K562 (cell line): ENCODE results near the gene FPR1. TPM values are rescaled to one million over a fixed set of nuclear protein-coding genes. Genes with fewer than 3 reads are reported as not detected.

Source experiments
- ATAC-seq: fragments of 200-7000 bp; cut with Tn5 transposase; 3 replicates; pipeline ENCODE4 v1.9.1; 2020; ENCODE audit warnings: moderate library complexity
- BruUV-seq: library from RNA; stranded (reverse); fragments of 400-500 nt; replicated peaks from 2 replicates; lab custom pipeline; 2021; lab: Mats Ljungman, UMichigan
- CTCF ChIA-PET: fragments of 300-600 bp; formaldehyde crosslinking; extraction: SDS; loops from one replicate; lab custom pipeline; 2021; ENCODE audit warnings: low intra/inter-chr PET ratio; lab: Yijun Ruan, JAX
- POLR2A ChIA-PET: fragments of 300-600, 350-650 bp; sonication (Branson Sonifier 250); formaldehyde crosslinking; extraction: SDS; loops from one replicate; lab custom pipeline; 2021; ENCODE audit warnings: antibody characterized with exemption, inconsistent platforms; lab: Yijun Ruan, JAX
- DNase-seq, 4 experiments: peaks; one replicate each; pipeline versions ENCODE4 v3.0.0 to v3.0.0-alpha.2; 2011 to 2018; ENCODE audit warnings: low spot score in 3 of 4, mixed read lengths in 3 of 4; ENCODE audit errors: extremely low read depth in 1 of 4
- FAIRE-seq: peaks from 2 replicates; lab custom pipeline; 2011; peaks lifted over from hg19 to GRCh38; lab: Jason Lieb, UNC
- H2AFZ ChIP-seq: 2 replicates; pipeline ENCODE4 v1.6.0; 2011; ENCODE audit warnings: low read depth, low read length, control low read depth, inconsistent platforms
- H3K27ac ChIP-seq: fragments of 200-600 bp; 3 replicates; pipeline ENCODE4 v1.8.0; 2011; ENCODE audit warnings: low read depth, mild to moderate bottlenecking, control low read depth, inconsistent platforms, low read length, moderate library complexity, mixed read lengths; ENCODE audit errors: extremely low read depth
- H3K27me3 ChIP-seq, 2 experiments: fragments of 300-600 bp in 1 of 2; 2 replicates in 1 of 2; 3 replicates in 1 of 2; pipeline versions ENCODE4 v1.6.0 to v1.8.0; 2011; ENCODE audit warnings: inconsistent platforms in 2 of 2, low read length in 2 of 2, mild to moderate bottlenecking in 1 of 2, mixed read lengths in 1 of 2, moderate library complexity in 1 of 2; ENCODE audit not compliant: control insufficient read depth in 2 of 2, insufficient read depth in 2 of 2
- H3K36me3 ChIP-seq: fragments of 300-600 bp; 3 replicates; pipeline ENCODE4 v1.8.0; 2011; ENCODE audit warnings: mild to moderate bottlenecking, low read length, inconsistent platforms; ENCODE audit not compliant: control insufficient read depth, insufficient read depth
- H3K4me1 ChIP-seq, 2 experiments: fragments of 200-600 bp in 1 of 2; replicated peaks in 1 of 2; 2 replicates in 1 of 2; 3 replicates in 1 of 2; pipeline versions ENCODE4 v1.5.1 to v1.8.0; 2011; ENCODE audit warnings: inconsistent platforms in 2 of 2, low read length in 2 of 2, mild to moderate bottlenecking in 1 of 2, mixed read lengths in 1 of 2, moderate library complexity in 1 of 2; ENCODE audit not compliant: control insufficient read depth in 2 of 2, insufficient read depth in 2 of 2
- H3K4me2 ChIP-seq: 2 replicates; pipeline ENCODE4 v1.6.1; 2011; ENCODE audit warnings: low read length, control low read depth, inconsistent platforms, mixed read lengths; ENCODE audit not compliant: insufficient read depth
- H3K4me3 ChIP-seq: fragments of 200-600 bp; sonication (generic), shearing (Covaris generic); 2 replicates; pipeline ENCODE4 v1.5.1; 2016; ENCODE audit warnings: control low read depth, inconsistent platforms
- H3K79me2 ChIP-seq: fragments of 200-600 bp; 3 replicates; pipeline ENCODE4 v1.8.0; 2011; ENCODE audit warnings: low read length, inconsistent platforms; ENCODE audit not compliant: control insufficient read depth, insufficient read depth
- H3K9ac ChIP-seq, 2 experiments: 2 replicates each; pipeline versions ENCODE4 v1.6.0 to v1.6.1; 2011; ENCODE audit warnings: low read depth in 2 of 2, low read length in 2 of 2, control low read depth in 1 of 2, inconsistent platforms in 1 of 2, mild to moderate bottlenecking in 1 of 2, mixed read lengths in 1 of 2; ENCODE audit not compliant: insufficient read depth in 1 of 2
- H3K9me1 ChIP-seq: one replicate; pipeline ENCODE4 v1.6.0; 2011; ENCODE audit warnings: inconsistent platforms, mild to moderate bottlenecking, low read length, moderate library complexity; ENCODE audit not compliant: control insufficient read depth, insufficient read depth
- H3K9me3 ChIP-seq: replicated peaks from 2 replicates; pipeline ENCODE4 v1.5.1; 2011; ENCODE audit warnings: low read depth, low read length, inconsistent platforms; ENCODE audit not compliant: control insufficient read depth, insufficient read depth
- H4K20me1 ChIP-seq: replicated peaks from 2 replicates; pipeline ENCODE4 v1.6.1; 2011; ENCODE audit warnings: low read length, inconsistent platforms, mixed read lengths; ENCODE audit not compliant: control insufficient read depth, insufficient read depth
- ARNT ChIP-seq, 2 experiments: fragments of 450-650 bp; IDR thresholded peaks; 2 replicates each; pipeline ENCODE4 v1.6.1; 2016; ENCODE audit warnings: mild to moderate bottlenecking in 1 of 2
- BCOR ChIP-seq: fragments of 450-650 bp; IDR thresholded peaks from 2 replicates; pipeline ENCODE4 v1.6.1; 2016
- BMI1 ChIP-seq: fragments of 150-350 bp; IDR thresholded peaks from 2 replicates; pipeline ENCODE4 v1.6.1; 2014; ENCODE audit warnings: low read length
- CBFA2T3 ChIP-seq: fragments of 450-650 bp; IDR thresholded peaks from 2 replicates; pipeline ENCODE4 v1.6.1; 2017
- CBX5 ChIP-seq: IDR thresholded peaks from 2 replicates; pipeline ENCODE4 v1.6.1; 2014; ENCODE audit warnings: low read depth, borderline replicate concordance
- CREB5 ChIP-seq: fragments of 250-450 bp; sonication (Bioruptor Pico); IDR thresholded peaks from 2 replicates; pipeline ENCODE4 v1.5.0; 2020; ENCODE audit warnings: mild to moderate bottlenecking
- E2F4 ChIP-seq: sonication (generic); formaldehyde crosslinking; IDR thresholded peaks from 2 replicates; pipeline ENCODE4 v1.8.0; 2022; ENCODE audit warnings: mild to moderate bottlenecking, low read depth, missing genetic modification reagents
- FOXM1 ChIP-seq, 2 experiments: fragments of 450-650 bp in 1 of 2; sonication (generic) in 1 of 2; formaldehyde crosslinking in 1 of 2; IDR thresholded peaks; 2 replicates each; pipeline versions ENCODE4 v1.6.1 to v1.9.0; 2017 to 2022; ENCODE audit warnings: low read depth in 2 of 2, mild to moderate bottlenecking in 2 of 2, missing genetic modification reagents in 1 of 2, moderate library complexity in 1 of 2
- HNRNPK ChIP-seq: fragments of 200-400 bp; formaldehyde crosslinking; IDR thresholded peaks from one replicate; pipeline ENCODE4 v1.6.1; 2018; ENCODE audit warnings: mild to moderate bottlenecking, low read depth, low read length; ENCODE audit not compliant: poor library complexity, severe bottlenecking
- KDM1A ChIP-seq, 2 experiments: fragments of 450-650 bp; IDR thresholded peaks; 2 replicates each; pipeline ENCODE4 v1.6.1; 2016; ENCODE audit warnings: mild to moderate bottlenecking in 2 of 2
- L3MBTL2 ChIP-seq: fragments of 450-650 bp; IDR thresholded peaks from 2 replicates; pipeline ENCODE4 v1.6.1; 2016; ENCODE audit warnings: mild to moderate bottlenecking, moderate library complexity
- MLLT1 ChIP-seq, 2 experiments: fragments of 450-650 bp; IDR thresholded peaks; 2 replicates each; pipeline ENCODE4 v1.6.1; 2016
- MTA3 ChIP-seq: fragments of 450-650 bp; formaldehyde crosslinking; IDR thresholded peaks from 2 replicates; pipeline ENCODE4 v1.6.1; 2017; ENCODE audit warnings: mild to moderate bottlenecking, borderline replicate concordance
- NFIC ChIP-seq: fragments of 450-650 bp; IDR thresholded peaks from 2 replicates; pipeline ENCODE4 v1.6.1; 2017; ENCODE audit warnings: mild to moderate bottlenecking, inconsistent platforms
- SAP30 ChIP-seq: fragments of 200-600 bp; sonication (generic); IDR thresholded peaks from 2 replicates; pipeline ENCODE4 v1.6.1; 2012; ENCODE audit warnings: borderline replicate concordance, low read depth, mild to moderate bottlenecking, moderate library complexity, low read length, control low read depth, inconsistent platforms; ENCODE audit not compliant: insufficient read depth, poor library complexity, severe bottlenecking
- SMARCA5 ChIP-seq: fragments of 450-650 bp; IDR thresholded peaks from 2 replicates; pipeline ENCODE4 v1.6.1; 2016
- SNRNP70 ChIP-seq: fragments of 200-400 bp; formaldehyde crosslinking; optimal IDR thresholded peaks from 2 replicates; pipeline ENCODE3; 2017; ENCODE audit warnings: low read depth, low read length
- ZBTB7A ChIP-seq: IDR thresholded peaks from 2 replicates; pipeline ENCODE4 v1.6.1; 2011; ENCODE audit warnings: low read depth, mild to moderate bottlenecking, low read length, moderate library complexity, borderline replicate concordance; ENCODE audit not compliant: control insufficient read depth
- ZFP36 ChIP-seq: fragments of 150-350 bp; IDR thresholded peaks from 2 replicates; pipeline ENCODE4 v1.6.1; 2018; ENCODE audit warnings: low read length, low read depth; ENCODE audit not compliant: partially characterized antibody
- ZNF696 ChIP-seq: fragments of 250-450 bp; sonication (Bioruptor Pico); conservative IDR thresholded peaks from 2 replicates; pipeline ENCODE4 v1.4.0; 2020; ENCODE audit warnings: mild to moderate bottlenecking, moderate library complexity
- WGBS: fragments of 100-300 bp; shearing (Covaris generic); methylation state at CpG from one replicate; pipeline ENCODE4 v1.1.6; 2016; ENCODE audit warnings: low coverage, mixed read lengths; ENCODE audit not compliant: insufficient coverage; ENCODE audit errors: missing lambda C conversion rate; 5-methylcytosine and 5-hydroxymethylcytosine counted together
- in situ Hi-C: fragments of 300-500 bp; cut with MboI; formaldehyde crosslinking; loops from 4 replicates; pipeline ENCODE4 v1.15.0; 2018; ENCODE audit warnings: inconsistent platforms, mixed read lengths
- intact Hi-C: fragments of 100-400 bp; cut with micrococcal nuclease; formaldehyde crosslinking; loops from 2 replicates; pipeline ENCODE4 v1.14.2; 2022
- polyA plus RNA-seq, 8 experiments: library from polyadenylated mRNA; depleted of rRNA in 4 of 8; stranded (reverse) in 5 of 8; unstranded in 3 of 8; fragments of >200 nt; fragmentation: Nextera tagmentation in 2 of 8; fragmentation: Illumina TruSeq in 1 of 8; extraction: Ambion mirVana in 2 of 8; extraction: Trizol in 1 of 8; gene quantifications; 2 replicates each; pipeline versions ENCODE4 v1.2.1 to v1.2.3, GENCODE V29; 2011 to 2014; ENCODE audit warnings: inconsistent platforms in 1 of 8, missing spikeins in 1 of 8
- total RNA-seq, 7 experiments: library from RNA; depleted of rRNA in 6 of 7; stranded (reverse); fragments of >200 nt in 6 of 7; fragmentation: Illumina TruSeq in 2 of 7; extraction: Trizol in 2 of 7; gene quantifications; 2 replicates each; pipeline versions ENCODE4 v1.2.1 to v1.2.3, GENCODE V29; 2011 to 2021; ENCODE audit warnings: low replicate concordance in 1 of 7

Gene FPR1
- total and polyA plus RNA-seq, 9 of the 15 experiments (the other 6 are each of a cell fraction or from before 2014, with no cell fraction given), result 0.06 to 0.25 (median 0.14) TPM; not detected in 4

- Histone ChIP-seq H3K4me2 (no peak overlapping the region), H2AFZ (no peak overlapping the region), H3K4me3 (no peak overlapping the region), H3K9me1 (no peaks in the 10 kb centered on the region), H3K79me2 (no peaks in the 10 kb centered on the region), H3K9me3 (no peaks in the 10 kb centered on the region), H3K9ac (no peak overlapping the region), H3K36me3 (no peaks in the 10 kb centered on the region), H3K27ac (no peak overlapping the region), H3K27me3 (peaks cover 0 to 4% of the 10 kb centered on the region in 2 experiments; a peak in 1 of 5 replicates), H3K4me1 (peaks cover 12 to 29% of the 10 kb centered on the region in 2 experiments; a peak in 4 of 5 replicates), H4K20me1 (no peaks in the 10 kb centered on the region)
- ATAC-seq, result no peak
- ChIA-PET POLR2A (interaction anchor here (0.9 kb wide), 1 partner anchor 10 kb away, joined by 4 read pairs; no protein-coding TSS in a partner anchor), CTCF (no interaction called here)
- WGBS, result 32% methylated on average over 7 of the region's 7 CpGs
- intact Hi-C loops (no loop called here), in situ Hi-C loops (no loop called here)
- no peak for FAIRE-seq
- BruUV-seq, result no TSS peak
- DNase-seq, result no peak
- TF ChIP-seq KDM1A (IDR thresholded peaks at IDR 0.05) (peak; percentile 40 to 41; a peak in 2 of 4 replicates), MTA3 (no peak), ZNF696 (CRISPR knock-in tag) (no peak), BCOR (peak; percentile 91), HNRNPK (no peak), L3MBTL2 (no peak), SNRNP70 (no peak), CBX5 (no peak), SMARCA5 (peak; percentile 75; the same call in 1 of the 2 replicates), SAP30 (no peak), ARNT (IDR thresholded peaks at IDR 0.05) (no peak), BMI1 (no peak), MLLT1 (IDR thresholded peaks at IDR 0.05) (no peak), CBFA2T3 (peak; percentile 22; the same call in 1 of the 2 replicates), ZFP36 (peak; percentile 97), E2F4 (no peak), CREB5 (CRISPR knock-in tag) (no peak), NFIC (no peak), ZBTB7A (no peak), FOXM1 (IDR thresholded peaks at IDR 0.05; ENCODE audit: low read depth) (no peak), FOXM1 (CRISPR knock-in tag; IDR thresholded peaks at IDR 0.05; ENCODE audit: low read depth) (no peak)
Observed at GRCh38 chr19:51727349-51727880, 24.3 kb downstream of the FPR1 start.
